NCI-H1694 (cell line): Measurements from ENCODE around the gene DNAJC17.

Experiments
- DNase-seq: peaks from one replicate; lab custom pipeline; 2025; lab: John Stamatoyannopoulos, UW

Gene DNAJC17

DNA sequence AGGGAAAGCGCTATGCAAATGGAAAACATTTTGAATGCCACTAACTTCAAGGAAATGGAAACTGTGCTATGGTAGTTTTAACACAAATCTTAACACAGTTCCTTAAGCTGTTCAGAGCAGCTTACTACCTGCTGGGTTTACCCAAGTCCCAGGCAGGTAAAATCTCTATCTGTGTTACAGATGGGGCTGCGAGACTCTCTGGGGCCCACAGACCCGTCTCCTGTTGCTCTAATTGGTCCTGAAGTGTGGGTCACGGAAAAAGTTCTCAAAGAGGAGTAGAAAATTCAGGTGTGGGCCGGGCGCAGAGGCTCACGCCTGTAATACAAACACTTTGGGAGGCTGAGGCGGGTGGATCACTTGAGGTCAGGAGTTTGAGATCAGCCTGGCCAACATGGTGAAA lies 17.3 kb downstream of the DNAJC17 start:
- no peak for DNase-seq

DNA sequence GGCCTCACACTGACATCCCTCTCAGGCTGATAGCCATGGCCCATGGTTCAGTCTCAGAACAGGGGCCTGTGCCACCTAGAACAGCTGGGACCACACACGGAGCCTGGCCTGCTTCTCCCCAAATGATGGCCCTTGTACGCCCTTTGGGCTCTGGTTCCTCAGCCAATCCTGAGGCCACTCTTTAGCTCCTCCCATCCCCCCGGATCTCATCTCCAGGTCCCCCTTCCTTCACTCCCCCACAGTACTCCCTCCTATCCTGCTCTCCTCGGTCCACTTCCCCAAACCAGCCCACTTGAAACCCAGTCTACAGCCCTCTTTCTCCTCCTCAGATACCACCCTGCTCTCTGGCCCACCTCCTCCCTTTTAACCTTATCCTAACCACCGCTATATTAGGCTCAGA lies 18.2 kb downstream of the DNAJC17 start:
- DNase-seq, result no peak

GRCh38 chr15:40787991-40788390 lies 19.3 kb downstream of the DNAJC17 start:
- no peak for DNase-seq

DNA sequence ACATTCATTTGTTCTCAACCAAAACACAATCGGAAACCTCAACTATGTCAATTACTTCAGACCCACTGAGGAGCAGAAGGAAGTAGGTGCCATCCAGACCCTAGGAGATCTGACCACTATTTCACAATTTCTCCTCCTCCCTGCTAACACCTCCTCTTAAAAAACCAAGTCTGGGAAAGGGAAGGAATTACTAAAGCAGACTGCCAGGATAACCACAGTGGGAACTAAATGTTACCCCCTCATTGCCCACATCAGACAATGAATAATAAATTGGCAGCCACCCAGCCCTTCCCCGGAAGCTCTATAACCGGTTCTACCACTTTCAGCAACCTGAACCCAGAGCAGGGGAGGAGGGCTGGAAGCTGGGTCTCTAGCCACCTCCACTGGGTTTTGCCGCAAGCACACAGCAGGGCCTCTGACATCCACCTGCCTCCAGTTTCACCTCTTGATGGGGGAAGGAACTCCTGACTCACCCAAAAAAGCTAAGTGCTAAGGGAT lies 19.9 kb downstream of the DNAJC17 start:
- DNase-seq, result no peak

DNA sequence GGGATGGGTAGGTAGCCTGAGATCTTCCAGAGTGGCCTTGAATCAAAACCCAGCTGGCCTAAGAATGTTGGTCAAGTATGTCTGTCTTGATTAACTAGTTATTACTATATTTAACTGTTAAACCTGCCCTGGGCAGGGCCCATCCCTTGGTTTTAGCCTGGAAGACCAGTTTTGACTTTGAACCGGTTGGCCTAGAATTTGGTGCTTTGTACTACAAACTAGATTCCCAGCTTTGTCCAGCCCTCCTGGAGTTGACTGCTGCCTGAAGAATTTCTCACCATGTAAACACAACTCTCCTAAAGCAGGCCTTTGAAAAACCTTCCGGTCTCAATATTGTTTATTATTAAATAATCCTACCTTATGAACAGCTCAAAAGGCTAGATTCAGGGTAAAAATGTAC lies 21.5 kb downstream of the DNAJC17 start:
- DNase-seq, result no peak

GRCh38 chr15:40785164-40785563 lies 22.1 kb downstream of the DNAJC17 start:
- no peak for DNase-seq

DNA sequence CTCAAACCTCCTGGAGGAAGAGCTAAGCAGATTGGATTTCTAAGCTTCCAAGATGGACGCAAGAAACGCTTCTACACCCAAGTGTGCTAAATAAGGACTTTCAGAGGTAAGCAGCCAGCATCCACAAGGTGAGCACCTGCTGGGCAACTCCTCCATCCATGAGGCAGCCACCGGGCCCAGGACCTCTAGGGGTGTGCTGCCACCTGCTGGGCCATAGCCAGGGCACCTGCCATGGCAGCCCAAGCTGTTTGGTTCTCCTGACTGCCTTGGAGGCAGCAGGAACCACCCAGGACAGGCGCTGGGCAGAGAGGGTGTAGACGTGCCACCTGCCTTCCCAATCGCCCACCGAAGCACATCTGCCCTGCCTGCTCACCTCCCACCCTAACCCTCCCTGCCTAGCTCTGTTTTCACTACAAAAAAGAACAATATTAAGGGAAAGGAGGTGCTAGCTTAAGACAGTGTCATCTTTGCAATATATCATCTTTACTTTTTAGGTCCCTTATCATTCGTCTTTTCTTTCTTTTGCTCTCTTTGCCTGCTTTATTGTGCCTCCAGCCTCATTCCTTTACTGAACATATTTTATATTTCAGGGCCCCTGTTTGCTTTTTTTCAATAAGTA lies 24.6 kb downstream of the DNAJC17 start:
- DNase-seq, result peak; percentile 5

GRCh38 chr15:40776537-40777141 lies 30.6 kb downstream of the DNAJC17 start:
- DNase-seq, result no peak

DNA sequence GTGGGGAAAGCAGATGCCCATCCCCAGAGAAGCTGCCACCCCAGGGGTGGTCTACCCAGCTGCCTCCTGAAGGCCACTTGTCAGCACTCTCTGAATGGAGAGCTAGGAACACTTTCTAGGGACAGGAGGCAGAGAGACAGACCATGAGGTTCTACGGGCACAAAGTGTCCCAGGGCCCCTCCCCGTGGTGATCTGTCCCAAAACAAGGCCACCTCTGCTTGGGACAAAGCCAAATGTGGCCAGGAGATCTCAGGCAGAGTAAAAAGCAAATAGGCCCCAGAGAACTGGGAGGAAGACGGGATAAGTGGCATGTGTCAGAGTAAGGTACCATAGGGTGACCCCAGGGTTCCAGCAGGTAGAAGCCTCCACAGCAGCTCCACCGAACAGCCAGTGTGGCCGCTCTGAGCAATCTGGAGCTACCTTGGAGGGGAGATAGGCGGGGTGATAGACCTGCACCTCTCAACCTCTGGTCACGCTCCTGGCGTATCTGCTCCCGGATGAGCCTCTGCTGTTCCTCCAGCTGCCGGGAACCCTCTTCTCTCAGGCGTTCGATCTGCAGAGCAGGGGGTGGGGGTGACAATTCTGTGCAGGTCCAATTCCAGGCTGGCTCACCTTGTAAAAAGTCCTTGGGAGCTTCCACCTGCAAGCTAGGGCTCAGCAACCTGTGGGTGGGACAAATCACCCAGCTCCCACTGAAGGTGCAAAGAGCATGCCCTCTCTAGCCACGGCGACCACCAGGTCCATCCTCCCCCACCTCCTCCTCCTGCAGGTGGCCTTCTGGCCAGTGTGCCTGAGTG lies 31.3 kb downstream of the DNAJC17 start:
- no peak for DNase-seq

GRCh38 chr15:40775007-40775406 lies 32.3 kb downstream of the DNAJC17 start:
- no peak for DNase-seq

GRCh38 chr15:40773902-40774301 lies 33.4 kb downstream of the DNAJC17 start:
- no peak for DNase-seq

DNA sequence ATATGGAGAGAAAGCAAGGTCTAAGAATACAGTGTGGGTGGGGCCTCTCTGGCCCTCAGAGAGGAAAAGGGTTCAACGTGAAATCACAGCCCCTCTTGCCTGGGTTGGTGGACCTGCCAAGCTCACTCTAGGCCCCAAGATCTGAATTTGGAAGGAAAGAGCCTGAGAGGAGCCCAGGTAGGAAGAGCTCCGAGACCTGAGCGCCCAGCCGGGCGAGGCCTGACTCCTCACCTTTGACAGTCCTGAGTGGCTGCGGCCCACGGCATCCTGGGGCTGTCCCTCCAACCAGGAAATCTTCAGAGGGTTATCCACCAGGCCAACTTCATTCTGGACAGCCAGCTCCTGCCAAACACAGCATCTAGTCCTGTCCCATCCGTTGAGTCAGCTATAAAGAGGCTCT lies 33.8 kb downstream of the DNAJC17 start:
- DNase-seq, result no peak

GRCh38 chr15:40772014-40772413 lies 35.3 kb downstream of the DNAJC17 start:
- no peak for DNase-seq

GRCh38 chr15:40771242-40771641 lies 36.0 kb downstream of the DNAJC17 start:
- no peak for DNase-seq

DNA sequence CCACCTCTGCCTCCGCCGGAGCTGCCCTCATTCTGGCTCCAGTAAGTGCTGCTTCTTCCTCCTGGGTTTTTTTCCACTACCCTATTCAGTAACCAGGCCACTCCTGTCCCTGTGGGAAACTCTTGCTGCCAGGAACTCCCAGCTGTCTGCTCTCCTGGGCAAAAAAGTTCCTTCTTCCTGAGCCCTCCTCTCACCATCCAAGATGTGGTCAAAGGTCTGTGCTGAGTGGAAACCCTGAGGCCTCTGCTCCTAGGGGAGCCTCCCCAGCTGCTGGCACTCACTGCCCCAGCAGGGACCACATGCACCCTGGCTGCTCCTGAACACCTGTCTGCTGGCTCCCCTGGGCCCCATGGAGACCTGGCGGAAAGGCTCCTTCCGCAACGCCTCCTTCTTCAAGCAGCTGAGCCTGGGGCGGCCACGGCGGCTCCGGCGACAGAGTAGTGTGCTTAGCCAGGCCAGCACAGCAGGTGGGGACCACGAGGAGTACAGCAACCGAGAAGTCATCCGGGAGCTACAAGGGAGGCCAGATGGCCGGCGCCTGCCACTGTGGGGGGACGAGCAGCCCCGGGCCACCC lies 37.0 kb downstream of the DNAJC17 start:
- DNase-seq, result no peak

DNA sequence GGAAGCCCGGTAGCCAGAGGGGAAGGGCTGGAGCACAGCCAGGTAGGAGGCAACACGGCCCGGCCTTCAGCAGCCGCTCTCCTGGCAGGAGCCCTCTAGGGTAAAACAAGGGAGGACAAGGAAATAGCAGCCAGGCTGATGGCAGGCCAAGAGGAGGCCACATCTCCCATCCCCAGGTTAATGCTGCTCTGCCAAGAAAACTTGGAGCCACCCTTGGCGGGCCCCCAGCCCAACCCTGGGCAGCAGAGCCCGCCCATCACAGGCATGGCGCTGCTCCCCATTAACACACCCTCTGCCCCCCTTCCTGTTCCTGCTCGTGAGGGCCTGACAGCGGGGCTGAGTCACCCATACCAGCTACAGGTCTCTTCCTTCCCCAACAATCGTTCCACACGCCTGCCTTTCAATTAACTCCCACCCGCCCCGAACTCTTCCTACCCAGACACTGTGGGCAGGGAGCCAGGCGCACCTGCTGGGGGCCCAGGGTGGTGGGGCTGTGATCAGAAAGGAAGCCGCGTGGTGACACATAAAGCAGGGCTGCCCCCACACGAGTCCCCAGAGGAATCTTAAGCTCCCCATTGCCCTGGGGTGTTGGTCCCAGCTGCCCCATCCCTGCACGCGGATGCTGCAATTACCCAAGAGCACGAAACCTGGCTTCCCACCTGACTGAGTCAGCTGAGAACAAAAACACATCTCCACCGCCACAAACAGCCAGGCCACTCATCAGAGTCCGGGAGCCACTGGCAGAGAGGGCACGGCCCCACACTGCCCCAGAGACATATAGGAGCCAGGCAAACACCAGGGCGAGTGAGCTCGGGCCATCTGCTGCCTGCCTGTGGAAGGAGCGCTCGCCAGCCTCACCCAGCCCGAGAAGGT lies 37.8 kb downstream of the DNAJC17 start, which contains the start of gene C15orf62:
TSS of gene C15orf62 (plus strand) at position 707 of the 873 bp plus-strand sequence. CDS start 516 bp downstream, outside the sequence.
- no peak for DNase-seq

DNA sequence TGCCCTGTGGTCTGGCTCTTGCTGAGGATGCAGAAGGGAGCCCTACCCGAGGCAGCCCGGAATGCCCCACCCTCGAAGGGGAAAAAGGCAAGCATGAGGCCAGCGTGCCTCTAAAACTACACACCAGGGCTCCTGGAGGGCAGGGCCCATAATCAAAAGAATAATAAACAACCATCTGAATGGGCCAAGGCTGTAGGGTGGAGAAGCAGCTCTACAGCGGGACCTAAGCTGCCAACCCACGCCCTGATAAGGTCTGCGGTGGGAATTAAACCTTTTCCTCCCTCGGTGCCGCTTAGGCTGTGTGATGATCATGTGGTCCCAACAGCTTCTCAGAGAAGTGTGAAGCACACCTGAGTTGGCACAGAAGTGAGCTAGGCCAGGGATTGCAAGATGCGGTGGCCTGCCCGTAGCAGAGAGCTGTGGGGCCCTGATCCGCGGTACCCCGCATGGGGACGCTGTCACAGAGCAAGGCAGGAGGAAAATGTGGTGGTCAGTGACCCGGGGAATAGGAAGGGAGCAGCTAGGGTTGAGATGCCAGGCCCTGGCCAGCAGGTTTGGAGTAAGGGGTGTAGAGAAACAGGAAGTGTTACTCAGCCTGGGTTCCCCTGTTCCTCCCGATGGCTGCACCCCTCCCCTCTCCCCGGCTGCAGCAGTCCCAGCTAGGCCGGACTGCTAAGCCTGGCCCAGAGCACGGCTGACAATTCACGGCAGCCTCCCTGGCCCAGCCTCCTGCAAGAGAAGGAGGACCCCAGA lies 38.6 kb downstream of the DNAJC17 start:
- no peak for DNase-seq

- DNase-seq, result no peak
These were observed 39.3 kb downstream of the DNAJC17 start for GRCh38 chr15:40767838-40768500.

DNA sequence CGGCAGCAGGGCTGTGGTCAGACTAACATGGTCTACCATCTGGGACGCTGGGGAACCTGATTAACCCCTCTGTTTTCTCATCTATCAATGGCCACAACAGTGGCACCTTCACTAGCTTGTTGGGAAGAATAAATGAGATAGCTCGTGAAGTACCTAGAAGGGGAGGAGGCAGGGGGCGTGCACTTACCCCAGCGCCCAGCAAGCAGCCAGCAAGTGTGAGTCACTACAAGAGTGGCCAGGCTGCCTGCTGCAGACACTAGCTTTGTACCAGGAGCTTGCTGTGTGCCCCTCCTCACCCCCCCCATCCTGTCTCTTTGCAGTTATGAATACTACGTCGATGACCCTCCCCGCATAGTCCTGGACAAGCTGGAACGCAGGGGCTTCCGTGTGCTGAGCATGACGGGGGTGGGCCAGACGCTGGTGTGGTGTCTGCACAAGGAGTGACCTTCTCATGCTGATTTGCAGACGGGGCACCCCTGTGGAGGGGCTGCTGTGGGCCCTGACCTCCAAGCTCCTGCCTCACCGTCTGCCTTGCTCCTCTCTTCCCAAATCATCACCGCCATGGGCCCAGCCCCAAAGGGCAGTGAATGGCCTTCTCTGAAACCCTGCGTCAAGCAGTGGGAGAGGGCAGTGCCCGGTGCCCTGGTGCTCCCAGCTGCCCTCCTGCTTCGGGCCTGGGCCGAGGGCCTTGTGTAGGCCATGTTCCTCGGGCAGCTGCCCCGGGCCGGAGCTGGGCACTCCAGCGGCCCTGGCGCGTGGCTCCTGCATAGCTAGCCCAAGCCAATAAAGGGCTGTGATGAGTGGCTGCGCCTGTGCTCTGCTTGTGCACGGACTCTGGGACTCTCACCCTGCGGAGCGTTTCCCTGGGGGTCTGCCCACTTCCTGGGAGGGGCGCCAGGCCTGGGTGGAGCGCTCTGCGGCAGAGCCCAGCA lies 40.1 kb downstream of the DNAJC17 start:
- no peak for DNase-seq
